Trophoblast cell (in vitro differentiated cells and primary cell): ENCODE measurements around the gene TACC2.
A peak's percentile ranks its signal among the peaks of the same experiment; 100 is the strongest.

Source experiments
- DNase-seq, 2 donors: peaks; one replicate each; pipeline ENCODE4 v3.0.0-alpha.2; 2016
- H2AFZ ChIP-seq: 2 replicates; pipeline ENCODE4 v1.6.1; 2013; ENCODE audit warnings: low read length, moderate library complexity, mild to moderate bottlenecking; ENCODE audit not compliant: insufficient read depth, poor library complexity
- H2AK5ac ChIP-seq: 2 replicates; pipeline ENCODE4 v1.6.1; 2013; ENCODE audit warnings: mild to moderate bottlenecking, low read length
- H2BK120ac ChIP-seq: 2 replicates; pipeline ENCODE4 v1.6.1; 2013; ENCODE audit warnings: low read length, mild to moderate bottlenecking, moderate library complexity; ENCODE audit not compliant: insufficient read depth, poor library complexity
- H2BK12ac ChIP-seq: 2 replicates; pipeline ENCODE4 v1.6.1; 2013; ENCODE audit warnings: mild to moderate bottlenecking, low read length, moderate library complexity
- H2BK5ac ChIP-seq: 2 replicates; pipeline ENCODE4 v1.6.1; 2013; ENCODE audit warnings: low read length, low read depth, moderate library complexity, mild to moderate bottlenecking; ENCODE audit not compliant: poor library complexity
- H3K14ac ChIP-seq: 2 replicates; pipeline ENCODE4 v1.6.1; 2013; ENCODE audit warnings: mild to moderate bottlenecking, low read length
- H3K18ac ChIP-seq: 2 replicates; pipeline ENCODE4 v1.6.1; 2013; ENCODE audit warnings: mild to moderate bottlenecking, low read length
- H3K23ac ChIP-seq: 2 replicates; pipeline ENCODE4 v1.6.1; 2013; ENCODE audit warnings: low read length
- H3K27ac ChIP-seq: 2 replicates; pipeline ENCODE4 v1.5.1; 2013; ENCODE audit warnings: low read depth, mild to moderate bottlenecking, inconsistent platforms, low read length, moderate library complexity
- H3K27me3 ChIP-seq: 2 replicates; pipeline ENCODE4 v1.6.1; 2013; ENCODE audit warnings: inconsistent platforms, mild to moderate bottlenecking, low read length, moderate library complexity; ENCODE audit not compliant: insufficient read depth
- H3K36me3 ChIP-seq, 2 experiments: 1 replicate in 1 of 2; 2 replicates in 1 of 2; pipeline ENCODE4 v1.6.1; 2013; ENCODE audit warnings: low read length in 2 of 2, mild to moderate bottlenecking in 2 of 2, moderate library complexity in 1 of 2; ENCODE audit not compliant: insufficient read depth in 2 of 2, control insufficient read depth in 1 of 2
- H3K4ac ChIP-seq: 2 replicates; pipeline ENCODE4 v1.6.1; 2013; ENCODE audit warnings: low read depth, mild to moderate bottlenecking, low read length, moderate library complexity
- H3K4me1 ChIP-seq, 2 experiments: 1 replicate in 1 of 2; 2 replicates in 1 of 2; pipeline ENCODE4 v1.6.1; 2013; ENCODE audit warnings: low read length in 2 of 2, mild to moderate bottlenecking in 2 of 2, moderate library complexity in 1 of 2; ENCODE audit not compliant: insufficient read depth in 2 of 2, control insufficient read depth in 1 of 2
- H3K4me2 ChIP-seq: 2 replicates; pipeline ENCODE4 v1.6.1; 2013; ENCODE audit warnings: inconsistent platforms, mild to moderate bottlenecking, low read length, moderate library complexity
- H3K4me3 ChIP-seq: 2 replicates; pipeline ENCODE4 v1.5.1; 2013; ENCODE audit warnings: mild to moderate bottlenecking, low read depth, low read length, inconsistent platforms
- H3K79me1 ChIP-seq: one replicate; pipeline ENCODE4 v1.6.1; 2013; ENCODE audit warnings: low read length
- H3K79me2 ChIP-seq: 2 replicates; pipeline ENCODE4 v1.6.1; 2013; ENCODE audit warnings: low read length, mild to moderate bottlenecking; ENCODE audit not compliant: control insufficient read depth, insufficient read depth, poor library complexity
- H3K9ac ChIP-seq: 2 replicates; pipeline ENCODE4 v1.6.1; 2013; ENCODE audit warnings: mild to moderate bottlenecking, low read length
- H3K9me3 ChIP-seq: 2 replicates; pipeline ENCODE4 v1.6.1; 2013; ENCODE audit warnings: low read depth, mild to moderate bottlenecking, control low read depth, inconsistent platforms, low read length; ENCODE audit not compliant: insufficient read depth
- H4K12ac ChIP-seq: 2 replicates; pipeline ENCODE4 v1.6.1; 2013; ENCODE audit warnings: low read depth, mild to moderate bottlenecking, low read length, moderate library complexity
- H4K8ac ChIP-seq: 2 replicates; pipeline ENCODE4 v1.6.1; 2013; ENCODE audit warnings: low read depth, mild to moderate bottlenecking, low read length, moderate library complexity
- H4K91ac ChIP-seq: one replicate; pipeline ENCODE4 v1.6.1; 2013; ENCODE audit warnings: low read depth, mild to moderate bottlenecking, low read length, moderate library complexity
- WGBS: extraction: QIAGEN DNeasy Blood & Tissue Kit; methylation state at CpG from one replicate; pipeline ENCODE4 v1.1.7; 2013; ENCODE audit warnings: missing lambda C conversion rate; ENCODE audit not compliant: insufficient read length, insufficient coverage; ENCODE audit errors: extremely low coverage; 5-methylcytosine and 5-hydroxymethylcytosine counted together

The TACC2 gene

DNA sequence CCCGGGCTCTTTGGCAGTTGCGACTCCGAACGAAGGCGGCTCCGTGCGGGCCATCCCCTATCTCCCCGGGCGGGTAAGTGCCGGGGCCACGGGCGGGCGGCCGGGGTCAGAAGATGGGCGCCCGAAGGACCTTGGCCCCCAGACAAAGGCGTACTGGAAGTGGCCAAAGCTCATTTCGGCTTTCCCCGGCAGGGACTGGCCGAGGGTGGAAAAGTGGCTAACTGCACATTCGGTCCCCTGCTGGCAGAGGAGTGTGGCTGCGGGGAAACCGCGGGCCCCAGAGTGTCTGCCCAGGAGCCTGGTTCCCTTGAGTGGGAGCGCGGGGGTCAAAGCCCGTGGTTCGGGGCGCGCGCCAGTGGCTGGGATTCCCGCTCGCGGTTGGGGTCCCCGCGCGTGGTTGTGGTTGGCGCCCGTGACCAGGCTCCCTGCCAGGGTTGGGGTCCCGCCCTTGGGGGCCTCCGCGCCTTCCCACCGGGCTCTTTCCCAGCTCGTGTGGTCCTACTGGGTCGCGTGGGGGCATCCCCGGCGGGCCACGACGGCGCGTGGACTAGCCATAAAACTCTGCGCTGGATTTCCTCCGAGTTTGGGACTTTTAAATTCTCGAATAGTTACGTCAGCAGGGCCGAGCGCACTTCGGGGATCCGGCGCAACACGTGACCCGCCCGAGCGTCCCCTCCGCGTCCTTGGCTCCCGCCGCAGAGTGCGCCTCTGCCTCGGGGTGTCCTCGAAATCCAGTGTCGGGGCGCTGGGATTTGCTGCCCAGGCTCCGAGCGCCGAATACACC lies 124.4 kb downstream of the TACC2 start:
- Histone ChIP-seq H3K36me3 (no peaks in the 10 kb centered on the region), H3K79me1 (peaks cover 10% of the 10 kb centered on the region), H2BK12ac (peak overlapping the region; percentile 70), H3K79me2 (peaks cover 7% of the 10 kb centered on the region), H3K4me3 (peak overlapping the region; percentile 81), H4K8ac (peak overlapping the region; percentile 92), H2AFZ (peak overlapping the region; percentile 95), H3K9me3 (no peaks in the 10 kb centered on the region), H2BK120ac (peak overlapping the region; percentile 86), H2BK5ac (peak overlapping the region; percentile 65), H3K14ac (peak overlapping the region; percentile 88), H4K12ac (peak overlapping the region; percentile 33), H3K9ac (peak overlapping the region; percentile 73), H3K4ac (peak overlapping the region; percentile 73), H3K27ac (peak overlapping the region; percentile 68), H4K91ac (peak overlapping the region; percentile 85), H3K18ac (peak overlapping the region; percentile 94), H3K27me3 (no peaks in the 10 kb centered on the region), H3K4me2 (peak overlapping the region; percentile 96), H3K23ac (no peak overlapping the region), H3K4me1 (peaks cover 10 to 11% of the 10 kb centered on the region in 2 experiments), H2AK5ac (no peak overlapping the region)
- WGBS = no CpG with 5 or more reads among the region's 77 CpGs
- peak; percentile 46 to 78 for DNase-seq

DNA sequence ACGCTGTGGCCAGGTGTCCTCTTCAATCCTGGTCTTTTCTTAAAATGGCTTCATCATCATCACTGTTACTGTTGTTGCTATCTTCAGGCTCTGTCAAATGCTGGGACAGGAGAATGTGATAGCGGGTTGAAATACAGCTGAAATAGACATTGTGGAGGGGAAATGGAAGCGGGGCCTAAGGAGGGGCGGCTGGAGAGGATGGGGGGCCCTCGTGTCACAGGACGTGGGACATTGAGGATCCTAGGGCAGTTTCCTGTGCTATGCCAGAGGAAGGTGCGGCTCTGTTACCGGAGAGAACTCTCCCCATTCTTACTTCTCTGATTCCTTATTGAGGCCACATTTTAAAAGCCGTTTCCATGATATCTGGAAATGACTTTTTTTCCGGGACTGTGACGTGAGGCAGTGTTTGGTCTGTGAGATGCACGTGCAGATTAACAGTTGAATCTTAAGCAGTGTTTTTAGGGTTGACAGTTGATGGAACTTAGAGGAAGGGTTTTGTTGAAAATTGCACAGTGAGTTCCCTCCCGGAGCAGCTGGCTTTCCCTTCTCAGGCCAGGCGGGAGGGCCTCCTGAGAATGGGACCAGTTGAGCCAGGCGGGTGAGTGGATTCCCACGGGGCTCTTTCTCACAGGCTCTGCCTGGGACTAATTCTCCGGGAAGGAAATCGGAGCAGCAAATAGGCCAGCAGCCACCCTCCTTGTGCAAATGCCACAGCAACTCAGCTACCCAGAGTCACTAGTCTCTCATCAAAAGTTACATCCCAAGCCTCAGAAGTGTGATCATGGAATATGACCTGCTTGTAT lies 125.2 kb downstream of the TACC2 start:
- no peak overlapping the region for H2BK120ac ChIP-seq
- no peaks in the 10 kb centered on the region for H3K36me3 ChIP-seq
- no peak for DNase-seq
- no CpG with 5 or more reads among the region's 18 CpGs for WGBS
- peaks cover 7% of the 10 kb centered on the region for H3K79me2 ChIP-seq
- H3K4me2 ChIP-seq = peak overlapping the region; percentile 96
- H2BK12ac ChIP-seq = no peak overlapping the region
- H3K4ac ChIP-seq = no peak overlapping the region
- no peak overlapping the region for H3K27ac ChIP-seq
- no peak overlapping the region for H3K23ac ChIP-seq
- H2BK5ac ChIP-seq = no peak overlapping the region
- H3K9me3 ChIP-seq = no peaks in the 10 kb centered on the region
- H3K79me1 ChIP-seq = peaks cover 10% of the 10 kb centered on the region
- no peak overlapping the region for H4K12ac ChIP-seq
- peak overlapping the region; percentile 94 for H3K18ac ChIP-seq
- peak overlapping the region; percentile 81 for H3K4me3 ChIP-seq
- no peak overlapping the region for H2AFZ ChIP-seq
- peak overlapping the region; percentile 85 for H4K91ac ChIP-seq
- peak overlapping the region; percentile 88 for H3K14ac ChIP-seq
- H3K4me1 ChIP-seq = peaks cover 10 to 11% of the 10 kb centered on the region in 2 experiments
- H3K9ac ChIP-seq = peak overlapping the region; percentile 73
- H3K27me3 ChIP-seq = no peaks in the 10 kb centered on the region
- peak overlapping the region; percentile 92 for H4K8ac ChIP-seq
- H2AK5ac ChIP-seq = no peak overlapping the region

DNA sequence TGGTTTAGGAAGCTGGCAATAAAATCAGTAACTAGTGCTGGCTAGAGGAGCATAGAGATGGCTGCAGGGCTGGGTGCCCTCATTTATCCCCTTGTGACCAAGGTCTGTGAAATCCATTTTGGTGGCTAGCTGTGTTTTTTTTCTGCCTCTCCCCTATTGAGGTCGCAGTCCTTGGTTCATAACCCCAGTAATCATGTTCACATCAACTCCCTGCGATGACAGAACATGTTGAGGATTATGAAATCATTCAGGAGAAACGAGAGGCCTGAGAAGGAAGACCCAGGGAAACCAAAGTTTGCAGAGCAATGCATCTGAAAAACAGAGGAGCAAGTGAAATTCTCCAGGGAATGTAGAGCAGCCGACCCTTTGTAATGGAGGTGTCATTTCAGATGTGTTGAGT lies 126.9 kb downstream of the TACC2 start:
- no peak overlapping the region for H2BK120ac ChIP-seq
- H4K8ac ChIP-seq = no peak overlapping the region
- H3K14ac ChIP-seq = no peak overlapping the region
- no peak overlapping the region for H2BK5ac ChIP-seq
- H3K23ac ChIP-seq = no peak overlapping the region
- no CpG with 5 or more reads among the region's 4 CpGs for WGBS
- no peak overlapping the region for H2AFZ ChIP-seq
- no peak overlapping the region for H3K4me2 ChIP-seq
- H3K4ac ChIP-seq = no peak overlapping the region
- no peak overlapping the region for H4K12ac ChIP-seq
- H2AK5ac ChIP-seq = no peak overlapping the region
- H3K18ac ChIP-seq = no peak overlapping the region
- no peak overlapping the region for H3K9ac ChIP-seq
- no peaks in the 10 kb centered on the region for H3K9me3 ChIP-seq
- H3K27me3 ChIP-seq = no peaks in the 10 kb centered on the region
- peaks cover 10% of the 10 kb centered on the region for H3K79me1 ChIP-seq
- H3K36me3 ChIP-seq = no peaks in the 10 kb centered on the region
- H3K4me3 ChIP-seq = no peak overlapping the region
- no peak overlapping the region for H4K91ac ChIP-seq
- peaks cover 7% of the 10 kb centered on the region for H3K79me2 ChIP-seq
- no peak for DNase-seq
- no peak overlapping the region for H3K27ac ChIP-seq
- no peak overlapping the region for H2BK12ac ChIP-seq
- peaks cover 10 to 11% of the 10 kb centered on the region in 2 experiments for H3K4me1 ChIP-seq

GRCh38 chr10:122116331-122116730 lies 127.4 kb downstream of the TACC2 start:
- Histone ChIP-seq H3K4me1 (peaks cover 10 to 11% of the 10 kb centered on the region in 2 experiments), H3K79me1 (peaks cover 10% of the 10 kb centered on the region), H3K4me3 (no peak overlapping the region), H4K8ac (no peak overlapping the region), H3K27ac (no peak overlapping the region), H3K27me3 (no peaks in the 10 kb centered on the region), H3K36me3 (peaks cover 0 to 2% of the 10 kb centered on the region in 2 experiments), H2BK5ac (no peak overlapping the region), H2AFZ (no peak overlapping the region), H4K91ac (no peak overlapping the region), H3K9ac (no peak overlapping the region), H3K9me3 (no peaks in the 10 kb centered on the region), H3K23ac (no peak overlapping the region), H2BK120ac (no peak overlapping the region), H3K4ac (no peak overlapping the region), H4K12ac (no peak overlapping the region), H3K18ac (no peak overlapping the region), H3K79me2 (peaks cover 7% of the 10 kb centered on the region), H2AK5ac (no peak overlapping the region), H3K14ac (no peak overlapping the region), H2BK12ac (no peak overlapping the region), H3K4me2 (no peak overlapping the region)
- no CpG with 5 or more reads among the region's 5 CpGs for WGBS
- DNase-seq = no peak
